ENCODE measurements around the gene ACP6.

ACP6 gene

DNA sequence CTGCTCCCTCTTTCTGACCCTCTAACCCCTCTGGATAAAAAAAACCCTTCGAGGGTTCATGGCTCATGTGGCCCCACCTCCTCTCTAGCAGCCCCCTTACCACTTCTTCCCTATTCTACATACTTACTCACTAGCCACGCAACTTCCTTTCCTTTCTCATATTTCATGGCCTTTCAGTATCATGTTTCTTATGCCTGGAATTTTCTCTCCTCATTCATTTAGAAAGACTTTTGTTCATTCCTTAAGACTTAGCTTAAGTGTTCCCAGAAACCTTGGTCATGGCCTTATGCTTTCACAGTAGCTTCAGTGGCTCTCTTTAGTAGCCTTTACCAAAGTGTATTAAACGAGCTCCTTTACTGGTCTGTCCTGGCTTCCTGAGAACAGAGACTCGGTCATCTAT is 6.1 kb downstream of the ACP6 start:
- H3K36me3 ChIP-seq: no peaks in the 10 kb centered on the region
- H3K4me3 ChIP-seq (ENCODE audit: low read depth, low read length): no peak overlapping the region
- H3K4me1 ChIP-seq: no peaks in the 10 kb centered on the region
- no peaks in the 10 kb centered on the region for H3K9me3 ChIP-seq
- no peak for DNase-seq
- no peaks in the 10 kb centered on the region for H3K27me3 ChIP-seq
- no peak for TF ChIP-seq CTCF (IDR thresholded peaks at IDR 0.05; ENCODE audit: low read depth, low read length)

- no peak overlapping the region for H3K4me3 ChIP-seq (ENCODE audit: low read depth, low read length)
- H3K9me3 ChIP-seq: no peaks in the 10 kb centered on the region
- H3K27me3 ChIP-seq: no peaks in the 10 kb centered on the region
- no peak for TF ChIP-seq CTCF (IDR thresholded peaks at IDR 0.05; ENCODE audit: low read depth, low read length)
- H3K4me1 ChIP-seq: no peaks in the 10 kb centered on the region
- DNase-seq: no peak
- H3K36me3 ChIP-seq: no peaks in the 10 kb centered on the region
Measured at GRCh38 chr1:147654511-147654910, 15.8 kb downstream of the ACP6 start.

- DNase-seq: no peak
- Histone ChIP-seq H3K27me3 (no peaks in the 10 kb centered on the region), H3K9me3 (no peaks in the 10 kb centered on the region), H3K4me3 (ENCODE audit: low read depth, low read length) (no peak overlapping the region), H3K4me1 (no peaks in the 10 kb centered on the region), H3K36me3 (no peaks in the 10 kb centered on the region)
- TF ChIP-seq CTCF (IDR thresholded peaks at IDR 0.05; ENCODE audit: low read depth, low read length): no peak
Measured at GRCh38 chr1:147652306-147652705, 18.0 kb downstream of the ACP6 start.

- H3K36me3 ChIP-seq: no peaks in the 10 kb centered on the region
- TF ChIP-seq CTCF (IDR thresholded peaks at IDR 0.05; ENCODE audit: low read depth, low read length): no peak
Measured at GRCh38 chr1:147651466-147651865, 18.9 kb downstream of the ACP6 start.

DNA sequence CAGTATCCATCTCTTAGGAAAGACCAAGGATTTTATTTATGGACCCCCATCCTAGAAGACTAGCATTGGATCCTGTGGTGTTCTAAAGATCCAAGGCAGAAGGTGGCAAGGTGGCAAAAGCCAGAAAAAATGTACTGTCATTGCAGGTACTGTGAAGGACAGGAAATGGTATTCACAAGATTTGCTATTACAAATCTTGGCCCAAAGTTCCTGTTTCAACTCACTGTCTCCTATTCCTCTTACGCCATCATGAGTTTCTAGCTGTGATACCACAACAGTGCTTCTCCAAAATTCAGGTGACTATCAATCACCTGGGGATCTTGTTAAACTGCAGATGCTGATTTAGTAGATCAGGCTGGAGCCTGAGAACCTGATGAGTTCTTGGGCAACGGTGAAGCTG is 21.4 kb downstream of the ACP6 start:
- Histone ChIP-seq H3K4me1 (no peaks in the 10 kb centered on the region), H3K27me3 (no peaks in the 10 kb centered on the region), H3K9me3 (no peaks in the 10 kb centered on the region), H3K36me3 (no peaks in the 10 kb centered on the region), H3K4me3 (ENCODE audit: low read depth, low read length) (no peak overlapping the region)
- no peak for DNase-seq
- TF ChIP-seq CTCF (IDR thresholded peaks at IDR 0.05; ENCODE audit: low read depth, low read length): no peak

More at GRCh38 chr1:147651466-147651865, 18.9 kb downstream of the ACP6 start:
- H3K27me3 ChIP-seq: no peaks in the 10 kb centered on the region
- H3K9me3 ChIP-seq: no peaks in the 10 kb centered on the region
- DNase-seq: no peak
- H3K4me1 ChIP-seq: no peaks in the 10 kb centered on the region
- no peak overlapping the region for H3K4me3 ChIP-seq (ENCODE audit: low read depth, low read length)

- Histone ChIP-seq H3K4me3 (ENCODE audit: low read depth, low read length) (no peak overlapping the region), H3K36me3 (no peaks in the 10 kb centered on the region), H3K27me3 (no peaks in the 10 kb centered on the region), H3K4me1 (no peaks in the 10 kb centered on the region), H3K9me3 (no peaks in the 10 kb centered on the region)
- DNase-seq: no peak
- no peak for TF ChIP-seq CTCF (IDR thresholded peaks at IDR 0.05; ENCODE audit: low read depth, low read length)
Measured at GRCh38 chr1:147647796-147648633, 22.3 kb downstream of the ACP6 start.
